Sigmoid colon (tissue), 7 donors: ENCODE results near the gene SPTBN1. TPM values are rescaled to one million over a fixed set of nuclear protein-coding genes. Genes with fewer than 3 reads are reported as not detected.

ENCODE experiments used
- DNase-seq: peaks from one replicate; pipeline ENCODE4 v3.0.0-alpha.2; 2019
- H3K27ac ChIP-seq, 4 donors: fragments of 200-600 bp; sonication (generic); one replicate each; pipeline ENCODE4 v1.5.1; 2016 to 2019; ENCODE audit warnings: mild to moderate bottlenecking in 1 of 4
- H3K27me3 ChIP-seq, 3 donors: fragments of 200-600 bp; sonication (generic); one replicate each; pipeline ENCODE4 v1.5.1; 2019; ENCODE audit warnings: mild to moderate bottlenecking in 1 of 3
- H3K36me3 ChIP-seq, 4 donors: fragments of 200-600 bp; sonication (generic); one replicate each; pipeline ENCODE4 v1.5.1; 2016 to 2019
- H3K4me1 ChIP-seq, 4 donors: fragments of 200-600 bp; sonication (generic); one replicate each; pipeline ENCODE4 v1.5.1; 2017 to 2019
- H3K4me3 ChIP-seq, 4 donors: fragments of 200-600 bp; sonication (generic); one replicate each; pipeline ENCODE4 v1.5.1; 2017 to 2019; ENCODE audit warnings: mild to moderate bottlenecking in 2 of 4, moderate library complexity in 1 of 4
- H3K9me3 ChIP-seq, 4 donors: fragments of 200-600 bp in 3 of 4; sonication (generic) in 3 of 4; one replicate each; pipeline versions ENCODE4 v1.5.1 to v1.6.1; 2013 to 2019
- CTCF ChIP-seq, 4 experiments: fragments of 450-650 bp in 3 of 4; fragments of 200-600 bp in 1 of 4; IDR thresholded peaks; one replicate each; pipeline ENCODE4 v1.5.1; 2016 to 2019; ENCODE audit warnings: antibody characterized with exemption in 4 of 4, mild to moderate bottlenecking in 3 of 4, moderate library complexity in 2 of 4
- EP300 ChIP-seq, 4 donors: sonication (generic); formaldehyde crosslinking; IDR thresholded peaks; one replicate each; pipeline ENCODE4 v1.6.1; 2017; ENCODE audit warnings: antibody characterized with exemption in 4 of 4
- POLR2A ChIP-seq, 2 donors: fragments of 450-650 bp; IDR thresholded peaks; one replicate each; pipeline ENCODE4 v1.6.1; 2016; ENCODE audit warnings: antibody characterized with exemption in 2 of 2, mild to moderate bottlenecking in 2 of 2, moderate library complexity in 2 of 2
- POLR2AphosphoS5 ChIP-seq, 4 donors: sonication (generic); formaldehyde crosslinking; IDR thresholded peaks; one replicate each; pipeline ENCODE4 v1.6.1; 2017; ENCODE audit warnings: antibody characterized with exemption in 4 of 4
- WGBS, 2 donors: extraction: QIAGEN DNeasy Blood & Tissue Kit; methylation state at CpG; one replicate each; pipeline ENCODE4 v1.1.7; 2013; 5-methylcytosine and 5-hydroxymethylcytosine counted together
- intact Hi-C: fragments of 100-400 bp; cut with DNase I; formaldehyde crosslinking; loops from one replicate; pipeline ENCODE4 v1.15.1; 2023
- polyA plus RNA-seq, 3 donors: library from polyadenylated mRNA; stranded (reverse); fragments of 200-250 nt; gene quantifications; one replicate each; pipeline ENCODE4 v1.2.3, GENCODE V29; 2013
- total RNA-seq, 4 donors: library from RNA; depleted of rRNA; stranded (reverse); fragments of >200 nt; gene quantifications; one replicate each; pipeline ENCODE4 v1.1.0, GENCODE V29; 2016
- donor health status: healthy with polysubstance abuse.
- donor health status: Bipolar disorder and iron deficiency.
- donor health status: healthy.

Gene SPTBN1
- total and polyA plus RNA-seq, 7 donors: 23.1 to 273 (median 169) TPM

GRCh38 chr2:54657664-54658083 lies 201.5 kb downstream of the SPTBN1 start:
- Histone ChIP-seq H3K27ac (peak overlapping the region in 2 of 4 donors; percentile 28 to 48), H3K36me3 (peaks cover 44 to 98% (median 68%) of the 10 kb centered on the region in 4 donors), H3K4me3 (no peak overlapping the region), H3K4me1 (peaks cover 0 to 10% (median 3%) of the 10 kb centered on the region in 4 donors), H3K27me3 (no peaks in the 10 kb centered on the region), H3K9me3 (no peaks in the 10 kb centered on the region)
- no peak for TF ChIP-seq POLR2A (IDR thresholded peaks at IDR 0.05)
- TF ChIP-seq EP300 (IDR thresholded peaks at IDR 0.05): no peak
- TF ChIP-seq CTCF (IDR thresholded peaks at IDR 0.05): peak in 2 of 4 experiments; percentile 30 to 46
- DNase-seq: peak; percentile 76
- 80 to 84% methylated on average over 12 of the region's 12 CpGs for WGBS, 2 donors
- intact Hi-C loops: loop anchor here (2.0 kb wide), 1 partner anchor 47 kb away; no protein-coding TSS in a partner anchor

- DNase-seq: no peak
- Histone ChIP-seq H3K4me1 (peaks cover 0 to 10% (median 3%) of the 10 kb centered on the region in 4 donors), H3K27ac (peak overlapping the region in 2 of 4 donors; percentile 28 to 48), H3K36me3 (peaks cover 44 to 98% (median 60%) of the 10 kb centered on the region in 4 donors), H3K27me3 (no peaks in the 10 kb centered on the region), H3K4me3 (no peak overlapping the region), H3K9me3 (no peaks in the 10 kb centered on the region)
- WGBS, 2 donors: 79 to 86% methylated on average over 1 of the region's 1 CpG
- no peak for TF ChIP-seq POLR2AphosphoS5 (IDR thresholded peaks at IDR 0.05)
- no peak for TF ChIP-seq EP300 (IDR thresholded peaks at IDR 0.05)
- intact Hi-C loops: no loop called here
Observed at GRCh38 chr2:54658564-54659071, 202.5 kb downstream of the SPTBN1 start.

- Histone ChIP-seq H3K4me3 (no peak overlapping the region), H3K27me3 (no peaks in the 10 kb centered on the region), H3K27ac (peak overlapping the region in 1 of 4 donors; percentile 9), H3K36me3 (peaks cover 42 to 98% (median 58%) of the 10 kb centered on the region in 4 donors), H3K4me1 (peaks cover 0 to 10% (median 3%) of the 10 kb centered on the region in 4 donors), H3K9me3 (no peaks in the 10 kb centered on the region)
- 89 to 91% methylated on average over 4 of the region's 4 CpGs for WGBS, 2 donors
- DNase-seq: no peak
- intact Hi-C loops: no loop called here
- TF ChIP-seq POLR2AphosphoS5 (IDR thresholded peaks at IDR 0.05) (no peak), POLR2A (IDR thresholded peaks at IDR 0.05) (no peak), CTCF (IDR thresholded peaks at IDR 0.05) (no peak), EP300 (IDR thresholded peaks at IDR 0.05) (no peak)
Observed at GRCh38 chr2:54659527-54659926, 203.4 kb downstream of the SPTBN1 start.

- DNase-seq: no peak
- Histone ChIP-seq H3K4me3 (no peak overlapping the region), H3K36me3 (peaks cover 30 to 85% (median 49%) of the 10 kb centered on the region in 4 donors), H3K4me1 (peaks cover 0 to 19% (median 12%) of the 10 kb centered on the region in 4 donors), H3K9me3 (no peaks in the 10 kb centered on the region), H3K27me3 (no peaks in the 10 kb centered on the region), H3K27ac (no peak overlapping the region)
- intact Hi-C loops: no loop called here
- no peak for TF ChIP-seq EP300 (IDR thresholded peaks at IDR 0.05)
- no peak for TF ChIP-seq POLR2AphosphoS5 (IDR thresholded peaks at IDR 0.05)
- no peak for TF ChIP-seq CTCF (IDR thresholded peaks at IDR 0.05)
- TF ChIP-seq POLR2A (IDR thresholded peaks at IDR 0.05): no peak
- 90 to 91% methylated on average over 12 of the region's 12 CpGs for WGBS, 2 donors
Observed at GRCh38 chr2:54660752-54661151, 204.6 kb downstream of the SPTBN1 start.

- 71 to 89% methylated on average over 13 of the region's 13 CpGs for WGBS, 2 donors
- Histone ChIP-seq H3K27me3 (no peaks in the 10 kb centered on the region), H3K27ac (no peak overlapping the region), H3K36me3 (peaks cover 15 to 72% (median 37%) of the 10 kb centered on the region in 4 donors), H3K4me1 (peaks cover 0 to 40% (median 36%) of the 10 kb centered on the region in 4 donors), H3K4me3 (no peak overlapping the region), H3K9me3 (no peaks in the 10 kb centered on the region)
- no peak for TF ChIP-seq EP300 (IDR thresholded peaks at IDR 0.05)
- TF ChIP-seq POLR2A (IDR thresholded peaks at IDR 0.05): no peak
- no peak for TF ChIP-seq CTCF (IDR thresholded peaks at IDR 0.05)
- no peak for TF ChIP-seq POLR2AphosphoS5 (IDR thresholded peaks at IDR 0.05)
- DNase-seq: no peak
- intact Hi-C loops: no loop called here
Observed at GRCh38 chr2:54663424-54664030, 207.4 kb downstream of the SPTBN1 start.
